VCaP (cell line): Measurements from ENCODE around the gene DDHD1.

ENCODE experiments used
- H3K27ac ChIP-seq: fragments of 450-650 bp; 2 replicates; pipeline ENCODE4 v1.5.1; 2017
- TF ChIP-seq, protein P1 (sequence below): fragments of 450-650 bp; conservative IDR thresholded peaks from 2 replicates; pipeline ENCODE4 v1.5.1; 2017; ENCODE audit warnings: mild to moderate bottlenecking, moderate library complexity

The DDHD1 gene

DNA sequence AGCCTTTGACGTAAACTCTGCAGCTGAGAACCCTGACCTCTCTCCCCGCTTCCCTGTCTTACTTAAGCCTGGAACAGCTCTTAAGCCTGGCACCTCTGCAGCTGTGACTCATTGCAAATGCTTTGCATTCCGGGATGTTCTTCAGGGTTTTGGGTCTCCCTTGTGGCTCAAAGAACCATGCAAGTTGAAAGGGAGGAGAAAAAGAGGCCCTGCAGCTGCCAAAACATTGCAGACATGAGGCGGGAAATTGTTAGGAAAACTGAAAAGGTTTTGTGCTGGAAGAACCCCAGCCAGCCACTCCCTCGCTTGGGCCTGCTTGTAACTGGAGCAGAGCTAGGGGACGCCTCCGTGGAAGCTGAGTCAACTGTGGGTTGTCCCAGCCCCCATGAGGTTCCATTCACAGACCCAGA lies 142.1 kb downstream of the DDHD1 start:
- TF ChIP-seq, protein P1, sequence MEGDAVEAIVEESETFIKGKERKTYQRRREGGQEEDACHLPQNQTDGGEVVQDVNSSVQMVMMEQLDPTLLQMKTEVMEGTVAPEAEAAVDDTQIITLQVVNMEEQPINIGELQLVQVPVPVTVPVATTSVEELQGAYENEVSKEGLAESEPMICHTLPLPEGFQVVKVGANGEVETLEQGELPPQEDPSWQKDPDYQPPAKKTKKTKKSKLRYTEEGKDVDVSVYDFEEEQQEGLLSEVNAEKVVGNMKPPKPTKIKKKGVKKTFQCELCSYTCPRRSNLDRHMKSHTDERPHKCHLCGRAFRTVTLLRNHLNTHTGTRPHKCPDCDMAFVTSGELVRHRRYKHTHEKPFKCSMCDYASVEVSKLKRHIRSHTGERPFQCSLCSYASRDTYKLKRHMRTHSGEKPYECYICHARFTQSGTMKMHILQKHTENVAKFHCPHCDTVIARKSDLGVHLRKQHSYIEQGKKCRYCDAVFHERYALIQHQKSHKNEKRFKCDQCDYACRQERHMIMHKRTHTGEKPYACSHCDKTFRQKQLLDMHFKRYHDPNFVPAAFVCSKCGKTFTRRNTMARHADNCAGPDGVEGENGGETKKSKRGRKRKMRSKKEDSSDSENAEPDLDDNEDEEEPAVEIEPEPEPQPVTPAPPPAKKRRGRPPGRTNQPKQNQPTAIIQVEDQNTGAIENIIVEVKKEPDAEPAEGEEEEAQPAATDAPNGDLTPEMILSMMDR, result no peak
- no peak overlapping the region for H3K27ac ChIP-seq

DNA sequence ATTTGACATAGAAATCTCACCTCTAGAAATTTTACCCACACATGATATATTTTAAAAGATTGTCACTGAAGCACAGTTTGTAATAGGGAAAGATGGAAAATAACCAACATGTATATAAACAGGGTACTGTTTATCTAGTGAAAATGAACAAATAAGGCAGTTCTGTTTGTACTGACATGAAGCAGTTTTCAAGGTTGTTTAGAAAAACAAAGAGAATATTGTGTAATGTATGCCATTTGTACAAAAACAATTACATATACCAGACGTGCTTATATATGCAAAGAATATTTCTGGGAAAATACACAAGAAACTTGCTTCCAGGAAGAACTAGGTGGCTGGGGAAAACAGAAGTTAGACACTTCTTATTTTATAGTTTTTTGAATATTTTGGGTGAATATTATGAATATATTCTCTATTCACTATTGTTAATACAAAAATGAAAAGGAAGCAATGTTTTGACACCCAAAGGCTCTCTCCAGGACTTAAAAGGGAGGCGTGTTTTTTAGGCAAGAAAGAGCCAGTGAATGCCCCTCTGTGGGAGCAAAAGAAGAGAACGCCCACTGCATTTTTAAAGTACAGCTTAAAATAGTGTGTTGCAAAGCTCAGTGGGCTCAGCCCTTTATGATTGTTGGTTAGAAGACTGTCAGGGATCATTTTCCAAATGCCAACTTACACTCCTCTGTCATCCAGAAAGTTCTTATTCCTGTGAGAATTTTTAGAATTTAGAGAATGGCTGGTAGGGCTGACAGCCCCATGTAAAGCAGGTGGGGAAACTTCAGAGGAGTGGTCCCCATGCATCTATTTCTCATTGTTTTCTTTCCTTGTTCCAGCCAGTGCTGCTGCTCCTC lies 142.7 kb downstream of the DDHD1 start:
- H3K27ac ChIP-seq, result no peak overlapping the region
- TF ChIP-seq, protein P1, result no peak

DNA sequence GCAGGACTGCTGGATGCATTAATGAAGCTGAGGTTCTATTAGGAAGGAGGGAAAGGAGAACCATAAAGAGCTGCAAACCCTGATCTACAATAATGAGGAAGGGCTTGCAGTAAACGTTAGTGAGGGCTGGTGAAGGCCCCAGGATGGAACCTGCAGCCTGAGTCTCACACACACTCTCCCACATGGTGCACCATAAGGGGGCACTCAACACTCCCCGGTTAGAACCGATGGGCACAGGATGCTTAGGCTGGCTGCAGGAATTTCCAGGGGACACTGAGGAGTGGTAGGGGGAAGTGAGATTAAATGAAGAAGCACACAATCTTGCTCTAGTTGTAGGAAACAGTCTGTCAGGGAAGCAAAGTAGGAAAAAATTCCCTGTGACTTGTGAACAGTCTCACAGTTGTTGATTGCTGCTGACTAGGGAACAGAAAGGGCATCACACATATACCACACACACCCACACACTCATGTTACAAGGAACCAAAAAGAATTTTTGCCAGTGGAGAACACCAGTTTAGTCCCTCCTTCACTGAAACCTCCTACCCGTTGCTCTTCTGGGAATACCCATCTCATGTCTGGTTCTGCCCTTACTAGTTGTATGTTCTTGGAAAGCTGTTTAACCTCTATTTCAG lies 146.1 kb downstream of the DDHD1 start:
- no peak overlapping the region for H3K27ac ChIP-seq
- TF ChIP-seq, protein P1, result no peak

DNA sequence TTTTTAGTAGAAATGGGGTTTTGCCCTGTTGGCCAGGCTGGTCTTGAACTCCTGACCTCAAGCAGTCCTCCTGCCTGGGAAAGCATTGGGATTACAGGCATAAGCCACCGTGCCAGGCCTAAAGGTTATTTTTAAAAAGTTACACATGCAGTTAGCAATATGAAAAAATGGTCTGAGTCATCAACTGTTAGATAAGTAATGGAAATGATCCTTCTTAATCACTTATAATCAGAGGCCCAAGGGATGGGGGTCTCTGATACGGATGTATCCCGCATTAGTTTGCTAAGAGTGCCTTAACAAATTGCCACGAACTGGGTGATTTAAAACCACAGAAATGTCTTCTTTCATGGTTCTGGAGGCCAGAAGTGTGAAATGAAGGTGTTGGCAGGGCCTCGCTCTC lies 148.1 kb downstream of the DDHD1 start:
- TF ChIP-seq, protein P1, result no peak

DNA sequence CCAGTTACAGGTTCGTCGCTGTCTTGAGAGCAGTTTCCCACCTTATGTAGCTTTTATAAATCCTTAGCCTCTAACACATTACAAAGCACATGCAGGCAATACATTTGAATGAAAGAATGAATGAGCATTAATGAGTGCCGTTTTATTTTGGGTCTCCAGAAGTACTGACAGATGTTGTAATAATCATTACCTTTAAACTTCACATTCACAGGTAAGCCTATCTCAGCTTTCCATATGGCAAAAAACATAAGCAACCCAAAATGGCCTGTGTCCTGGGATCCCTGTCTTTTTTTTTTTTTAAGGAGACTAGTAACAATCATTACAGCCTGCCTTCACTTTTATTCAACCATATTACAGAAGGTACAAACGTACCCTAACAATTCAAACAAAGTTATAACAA lies 149.3 kb downstream of the DDHD1 start:
- peak overlapping the region; percentile 33; the same call in 1 of the 2 replicates for H3K27ac ChIP-seq
- TF ChIP-seq, protein P1, result no peak

More for the DNA sequence above, 148.1 kb downstream of the DDHD1 start:
- peak overlapping the region; percentile 33; the same call in 1 of the 2 replicates for H3K27ac ChIP-seq

DNA sequence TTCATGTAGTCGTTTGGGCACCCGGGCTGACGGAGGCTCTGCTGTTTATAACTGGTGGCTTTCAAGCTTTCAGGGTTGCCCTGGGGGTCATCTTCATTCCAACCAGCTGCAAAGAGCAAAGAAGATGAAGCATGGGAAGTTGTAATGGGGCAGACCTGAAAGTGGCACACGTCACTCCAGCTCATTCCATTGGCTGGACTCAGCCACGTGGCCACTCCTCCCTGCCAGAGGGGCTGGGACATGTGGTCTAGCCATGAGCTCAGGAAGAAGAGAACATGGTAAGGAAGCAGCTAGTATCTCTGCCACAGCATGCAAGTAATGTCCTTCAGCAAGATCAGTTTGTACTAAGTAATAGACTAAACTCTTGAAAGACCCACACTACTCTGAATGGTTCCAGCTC lies 150.5 kb downstream of the DDHD1 start:
- TF ChIP-seq, protein P1, result no peak
- H3K27ac ChIP-seq, result no peak overlapping the region

DNA sequence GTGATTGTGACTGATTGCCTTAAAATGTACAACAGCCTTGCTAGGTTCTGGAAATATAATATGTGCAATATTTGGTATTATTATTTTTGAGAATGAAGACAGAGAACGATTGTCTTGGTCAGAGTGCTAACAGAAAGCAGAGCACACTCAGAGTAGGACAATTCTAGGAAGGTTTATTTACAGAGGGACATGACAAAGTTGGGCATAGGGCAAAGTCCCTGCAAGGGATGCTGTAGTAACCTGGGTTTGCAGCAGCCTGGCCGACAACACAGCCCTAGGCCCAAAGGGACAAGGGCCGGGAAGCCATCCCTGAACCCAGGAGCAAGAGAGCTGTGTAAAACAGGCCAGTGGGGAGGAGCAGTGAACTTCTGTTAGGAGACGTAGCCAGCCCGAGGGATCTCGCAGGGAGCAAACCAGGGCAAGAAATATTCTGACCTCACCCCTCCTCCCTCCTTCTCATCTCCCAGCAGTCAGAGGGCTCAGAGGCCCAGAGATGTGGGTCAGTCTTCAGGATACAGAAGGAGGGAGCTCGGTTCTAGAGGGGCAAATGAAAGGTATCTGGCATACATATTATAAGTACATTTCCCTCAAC lies 151.2 kb downstream of the DDHD1 start:
- TF ChIP-seq, protein P1, result no peak
- H3K27ac ChIP-seq, result no peak overlapping the region
